ENCODE measurements around the gene RNF10.
"Not testable (repeated sequence)": the region's sequence is repeated elsewhere in the genome, so short reads cannot be mapped to it uniquely, and the experiment has no call there.

RNF10 gene

DNA sequence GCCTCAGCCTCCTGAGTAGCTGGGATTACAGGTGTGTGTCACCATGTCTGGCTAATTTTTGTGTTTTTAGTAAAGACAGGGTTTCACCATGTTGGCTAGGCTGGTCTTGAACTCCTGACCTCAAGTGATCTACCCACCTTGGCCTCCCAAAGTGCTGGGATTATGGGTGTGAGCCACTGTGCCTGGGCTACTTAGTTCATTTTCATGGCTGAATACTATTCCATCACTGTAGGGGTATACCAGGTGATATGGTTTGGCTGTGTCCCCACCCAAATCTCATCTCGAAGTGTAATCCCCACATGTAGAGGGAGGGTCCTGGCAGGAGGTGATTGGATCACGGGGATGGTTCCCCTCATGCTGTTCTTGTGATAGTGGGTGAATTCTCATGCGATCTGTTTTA, 83.0 kb downstream of the RNF10 start:
- DNase-seq (ENCODE audit: low read depth) = not testable (repeated sequence)

DNA sequence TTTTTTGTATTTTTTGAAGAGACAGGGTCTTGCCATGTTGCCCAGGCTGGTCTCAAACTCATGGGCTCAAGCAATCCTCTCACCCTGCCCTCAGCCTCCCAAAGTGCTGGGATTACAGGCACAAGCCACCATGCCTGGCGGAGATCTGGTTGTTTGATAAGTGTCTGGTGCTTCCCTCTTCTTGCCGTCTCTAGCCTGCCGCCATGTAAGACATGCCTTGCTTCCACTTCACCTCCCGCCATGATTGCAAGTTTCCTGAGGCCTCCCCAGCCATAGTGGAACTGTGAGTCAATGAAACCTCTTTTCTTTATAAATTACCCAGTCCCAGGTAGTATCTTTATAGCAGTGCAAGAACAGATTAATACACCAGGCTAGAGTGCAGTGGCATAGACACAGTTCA, 83.6 kb downstream of the RNF10 start:
- not testable (repeated sequence) for DNase-seq (ENCODE audit: low read depth)

DNA sequence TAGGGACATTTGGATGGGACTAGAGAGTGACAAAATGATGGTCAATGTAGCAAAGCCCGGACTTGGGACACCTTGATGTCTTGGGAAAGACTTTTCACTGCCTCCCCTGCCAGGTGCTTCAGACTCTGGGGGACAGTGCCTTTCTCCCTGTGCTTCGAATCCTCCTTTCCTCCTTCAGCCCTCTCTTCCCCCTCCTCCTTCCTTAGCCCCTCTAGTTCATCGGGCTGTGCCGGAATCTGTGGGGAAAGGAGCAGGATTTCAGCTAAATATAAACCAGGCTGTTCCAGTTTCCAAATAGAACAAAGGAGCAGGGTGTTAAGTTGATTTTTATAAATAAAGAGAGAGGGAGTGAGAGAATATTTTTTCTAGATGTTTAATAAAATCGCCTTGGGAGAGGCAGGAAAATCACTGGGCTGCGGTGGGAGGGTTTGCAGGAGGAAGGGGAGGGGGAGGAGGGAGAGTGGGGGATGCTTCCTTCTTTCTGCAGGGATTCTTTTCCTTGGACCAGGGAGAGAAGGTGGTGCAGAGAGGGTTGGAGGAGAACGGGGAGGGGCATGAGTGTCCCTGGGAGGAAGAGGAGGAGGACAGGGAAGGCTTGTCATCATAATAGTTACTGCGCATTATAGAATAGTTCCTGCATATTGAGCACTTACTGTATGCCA, 84.9 kb downstream of the RNF10 start:
- DNase-seq (ENCODE audit: low read depth) = no peak

DNA sequence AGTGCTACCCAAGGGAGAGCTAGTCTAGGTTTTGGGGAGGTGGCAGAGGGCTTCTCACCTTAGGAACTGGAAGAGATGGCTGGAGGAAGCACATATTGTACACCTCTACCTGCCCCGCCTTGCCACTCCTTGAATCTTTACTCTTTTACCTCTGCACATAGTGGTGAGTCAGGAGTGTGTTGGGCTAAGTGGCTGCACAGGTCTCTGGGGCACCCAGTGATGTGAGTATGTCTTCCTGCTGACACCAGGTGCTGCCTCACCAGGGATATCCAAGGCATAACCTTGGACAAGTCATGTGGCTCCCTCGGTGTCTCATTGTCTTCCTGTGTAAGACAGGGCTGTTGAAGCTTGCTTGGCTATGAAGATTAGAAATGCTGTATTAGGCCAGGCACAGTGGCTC, 86.5 kb downstream of the RNF10 start:
- DNase-seq (ENCODE audit: low read depth) = no peak

DNA sequence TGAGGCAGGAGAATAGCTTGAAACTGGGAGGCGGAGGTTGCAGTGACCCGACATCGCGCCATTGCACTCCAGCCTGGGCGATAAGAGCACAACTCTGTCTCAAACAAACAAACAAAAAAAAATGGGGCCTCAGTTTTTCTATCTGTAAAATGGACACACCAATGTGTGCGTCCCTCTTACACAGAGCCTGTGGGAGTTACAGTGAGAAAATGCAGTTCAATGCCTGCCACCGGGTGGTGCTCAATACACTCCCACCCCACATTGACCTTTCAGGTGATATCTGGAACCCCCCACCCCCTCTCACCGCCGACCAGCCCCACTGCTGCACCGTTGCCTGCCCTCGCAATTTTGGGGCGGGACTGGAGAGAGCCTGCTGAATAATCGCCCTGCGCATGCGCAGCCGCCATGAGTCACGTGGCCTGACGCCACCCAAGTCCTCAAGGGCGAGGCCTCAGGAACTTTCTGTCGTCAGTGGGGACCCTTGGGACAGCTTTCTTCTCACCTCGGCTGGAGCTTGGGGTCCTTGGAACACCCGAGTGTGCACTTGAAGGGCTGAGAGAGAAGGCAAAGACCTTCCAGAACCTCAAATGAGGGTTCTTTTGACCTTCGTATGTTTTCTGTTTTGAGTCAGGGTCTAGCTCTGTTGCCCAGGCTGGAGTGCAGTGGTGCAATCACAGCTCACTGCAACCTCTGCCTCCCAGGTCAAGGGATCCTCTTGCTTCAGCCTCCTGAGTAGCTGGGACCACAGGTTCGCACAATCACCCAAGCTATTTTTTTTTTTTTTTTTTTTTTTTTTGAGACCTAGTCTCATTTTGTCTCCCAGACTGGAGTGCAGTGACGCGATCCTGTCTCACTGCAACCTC, 91.6 kb downstream of the RNF10 start:
- no peak for DNase-seq (ENCODE audit: low read depth)

All from stimulated activated CD8-positive, alpha-beta memory T cell treated with anti-CD3 and anti-CD28 coated beads, Interleukin-12 subunit alpha, Interleukin-12 subunit beta, amount 100 ng/mL, for 4 hours (primary cell).